ENCODE results near the gene GOLGA6L7. TPM values are rescaled to one million over a fixed set of nuclear protein-coding genes. Genes with fewer than 3 reads are reported as not detected.

Gene GOLGA6L7
- total and polyA plus RNA-seq, 2 of the 4 experiments (the other 2 are of a cell fraction) = not detected

DNA sequence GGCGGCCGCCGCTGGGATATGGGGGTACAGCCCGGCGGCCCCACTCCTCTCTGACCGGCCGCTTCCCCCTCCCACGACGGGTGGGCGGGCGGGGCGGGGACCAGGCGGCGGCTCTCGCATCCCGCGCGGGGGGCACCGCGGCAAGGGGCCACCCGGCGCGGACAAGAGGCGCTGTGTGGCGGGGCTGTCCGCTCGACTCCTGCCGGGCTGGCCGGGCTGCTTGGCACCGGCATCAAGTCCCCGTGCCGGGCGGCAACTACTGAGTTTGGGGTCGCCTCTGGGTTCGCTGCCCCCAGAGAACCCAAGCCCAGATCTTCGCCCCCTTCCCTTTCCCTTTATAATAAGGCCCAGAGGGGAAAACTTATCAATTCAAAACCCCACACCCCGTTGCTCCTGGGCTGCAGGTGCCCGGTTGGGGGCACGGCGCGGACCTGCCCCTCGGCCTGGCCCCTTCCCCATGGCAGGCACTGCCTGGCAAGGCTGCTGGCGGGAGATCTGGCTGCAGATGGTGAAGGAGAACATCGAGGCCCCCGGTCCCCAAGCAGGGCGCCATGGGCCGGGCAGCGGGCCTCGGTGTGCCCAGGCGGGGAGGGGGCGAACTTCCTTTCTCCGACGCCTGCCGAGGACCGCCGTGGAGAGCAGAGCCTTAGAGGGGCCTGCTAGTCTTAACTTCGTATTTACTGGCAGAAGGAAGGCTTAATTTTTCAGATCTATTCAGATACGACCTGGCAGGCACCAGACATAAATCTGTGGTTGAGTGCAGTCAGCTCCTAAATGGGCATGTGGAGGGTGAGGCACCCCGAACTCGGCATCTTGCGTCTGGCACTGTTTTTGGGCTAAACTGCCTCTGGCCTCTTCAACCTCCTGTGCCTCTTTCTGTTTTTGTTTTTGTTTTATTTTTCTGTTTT, 38.2 kb upstream of the GOLGA6L7 start (continued):
- TF ChIP-seq, protein P1, sequence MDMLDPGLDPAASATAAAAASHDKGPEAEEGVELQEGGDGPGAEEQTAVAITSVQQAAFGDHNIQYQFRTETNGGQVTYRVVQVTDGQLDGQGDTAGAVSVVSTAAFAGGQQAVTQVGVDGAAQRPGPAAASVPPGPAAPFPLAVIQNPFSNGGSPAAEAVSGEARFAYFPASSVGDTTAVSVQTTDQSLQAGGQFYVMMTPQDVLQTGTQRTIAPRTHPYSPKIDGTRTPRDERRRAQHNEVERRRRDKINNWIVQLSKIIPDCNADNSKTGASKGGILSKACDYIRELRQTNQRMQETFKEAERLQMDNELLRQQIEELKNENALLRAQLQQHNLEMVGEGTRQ (IDR thresholded peaks at IDR 0.05; ENCODE audit: low read depth, low read length) = no peak

Data from IMR-90 (cell line).